Fibroblast of mammary gland (primary cell): ENCODE data around the gene TRMT10A.

Source experiments
- DNase-seq: peaks from one replicate; pipeline ENCODE4 v3.0.0-alpha.2; 2010; ENCODE audit warnings: low read depth
- H3K4me3 ChIP-seq: 2 replicates; pipeline ENCODE4 v1.5.1; 2011; ENCODE audit warnings: low read depth, mild to moderate bottlenecking, low read length, moderate library complexity; ENCODE audit not compliant: control insufficient read depth
- CTCF ChIP-seq: conservative IDR thresholded peaks from 2 replicates; pipeline ENCODE4 v1.5.1; 2011; ENCODE audit warnings: low read depth, low read length, inconsistent platforms; ENCODE audit not compliant: control insufficient read depth, insufficient read depth

TRMT10A gene

GRCh38 chr4:99504804-99505502 is 58.9 kb downstream of the TRMT10A start:
- no peak overlapping the region for H3K4me3 ChIP-seq
- DNase-seq: no peak
- TF ChIP-seq CTCF: no peak
